ENCODE data around the gene TSPAN11.

Gene TSPAN11

GRCh38 chr12:30982413-30982812 lies 55.9 kb downstream of the TSPAN11 start:
- no peak for DNase-seq

DNA sequence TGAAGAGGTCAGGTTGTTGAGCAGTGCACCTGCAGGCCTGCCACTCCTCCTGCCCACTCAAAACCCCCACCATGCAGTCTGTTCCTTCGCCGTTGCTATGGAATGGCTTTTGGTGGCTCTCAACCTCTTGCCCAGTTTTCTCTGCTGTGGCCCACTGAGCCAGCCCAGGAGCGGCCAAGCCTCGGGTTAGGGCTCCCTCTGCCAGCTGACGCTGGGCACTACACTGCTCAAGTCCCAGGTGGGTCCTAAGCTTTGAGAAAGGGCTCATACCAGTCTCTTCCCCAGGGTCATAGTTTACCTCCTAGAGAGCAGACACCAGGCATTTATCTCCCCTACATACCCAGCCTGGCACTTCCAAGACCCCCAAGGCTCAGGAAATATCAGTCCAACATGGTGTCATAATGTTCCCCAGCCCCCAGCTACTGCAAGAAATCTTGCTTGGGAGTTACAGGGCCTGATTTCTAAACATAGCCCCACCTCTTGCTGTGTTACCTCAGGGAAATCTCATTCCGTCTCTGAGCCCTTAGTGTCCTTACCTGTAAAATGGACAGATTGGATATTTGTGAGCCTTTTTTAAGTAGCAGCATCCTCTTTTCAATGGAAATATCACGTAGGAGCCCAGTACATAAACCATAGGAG lies 59.4 kb downstream of the TSPAN11 start:
- DNase-seq: no peak

GRCh38 chr12:30988086-30988485 lies 61.5 kb downstream of the TSPAN11 start:
- DNase-seq: no peak

- DNase-seq: no peak
These were observed 62.2 kb downstream of the TSPAN11 start for GRCh38 chr12:30988646-30989286.

- no peak for DNase-seq
These were observed 63.2 kb downstream of the TSPAN11 start for GRCh38 chr12:30989754-30990153.

DNA sequence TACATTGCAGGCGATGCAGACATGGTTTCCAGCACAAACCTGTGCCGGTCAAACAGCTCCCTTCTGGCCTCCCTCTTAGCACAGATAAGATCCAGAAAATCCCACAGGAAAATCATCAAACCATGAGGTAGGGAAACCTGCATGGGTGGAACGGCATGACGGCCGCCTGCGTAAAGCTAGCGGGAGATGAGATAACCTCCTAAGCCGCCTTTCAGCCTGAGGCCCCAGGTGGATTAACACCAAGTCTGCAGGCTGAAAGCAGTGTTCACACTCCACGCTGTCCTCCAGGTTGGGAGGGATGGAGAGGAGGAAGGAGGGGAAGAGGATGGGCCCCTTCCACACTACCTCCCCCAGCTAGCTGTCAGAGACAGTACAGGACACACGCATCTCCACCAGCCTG lies 63.8 kb downstream of the TSPAN11 start:
- DNase-seq: no peak

- DNase-seq: no peak
These were observed 64.2 kb downstream of the TSPAN11 start for GRCh38 chr12:30990776-30991175.

- no peak for DNase-seq
These were observed 64.9 kb downstream of the TSPAN11 start for GRCh38 chr12:30991466-30991865.

GRCh38 chr12:30992381-30992780 lies 65.8 kb downstream of the TSPAN11 start:
- DNase-seq: no peak

- no peak for DNase-seq
These were observed 67.2 kb downstream of the TSPAN11 start for GRCh38 chr12:30993766-30994165.

GRCh38 chr12:30994274-30994673 lies 67.7 kb downstream of the TSPAN11 start:
- no peak for DNase-seq

GRCh38 chr12:30996255-30996654 lies 69.7 kb downstream of the TSPAN11 start:
- no peak for DNase-seq

GRCh38 chr12:30996752-30997151 lies 70.2 kb downstream of the TSPAN11 start:
- DNase-seq: no peak

DNA sequence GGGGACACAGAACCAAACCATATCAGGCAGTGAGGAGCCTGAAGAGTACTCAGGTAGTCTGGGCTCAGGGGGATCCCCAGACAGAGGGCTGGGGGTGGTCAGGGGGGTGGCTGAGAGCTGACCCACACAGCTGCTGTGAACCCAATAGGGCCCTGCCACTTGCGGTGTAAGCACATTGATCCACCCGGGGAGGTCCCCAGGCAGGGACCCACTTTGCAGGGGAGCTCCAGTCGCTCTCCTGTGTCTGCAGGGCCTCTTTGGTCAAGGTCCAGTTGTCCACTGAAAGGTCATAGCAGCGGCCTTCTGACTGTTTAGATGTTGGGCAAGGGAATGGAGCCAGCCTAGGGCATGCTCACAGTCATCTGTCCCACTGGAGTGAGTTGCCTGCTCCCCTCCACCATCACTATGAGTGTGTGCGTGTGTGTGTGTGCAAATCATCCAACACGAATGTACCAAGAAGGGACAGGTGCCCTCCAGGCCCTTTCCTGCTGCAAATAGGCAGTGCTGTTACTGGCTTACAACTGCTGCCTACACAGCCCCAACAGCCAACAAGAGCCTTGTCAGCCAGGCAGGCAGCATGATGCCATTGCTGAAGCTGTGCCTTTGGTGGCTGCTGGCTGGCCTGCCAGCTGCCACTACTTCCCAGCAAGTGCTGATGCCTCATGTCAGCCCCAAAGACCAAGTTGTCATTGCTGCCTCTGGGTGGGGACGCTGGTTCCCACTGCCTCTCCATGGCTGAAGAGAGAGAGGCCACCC lies 71.3 kb downstream of the TSPAN11 start:
- no peak for DNase-seq

GRCh38 chr12:30999011-30999410 lies 72.5 kb downstream of the TSPAN11 start:
- DNase-seq: no peak

DNA sequence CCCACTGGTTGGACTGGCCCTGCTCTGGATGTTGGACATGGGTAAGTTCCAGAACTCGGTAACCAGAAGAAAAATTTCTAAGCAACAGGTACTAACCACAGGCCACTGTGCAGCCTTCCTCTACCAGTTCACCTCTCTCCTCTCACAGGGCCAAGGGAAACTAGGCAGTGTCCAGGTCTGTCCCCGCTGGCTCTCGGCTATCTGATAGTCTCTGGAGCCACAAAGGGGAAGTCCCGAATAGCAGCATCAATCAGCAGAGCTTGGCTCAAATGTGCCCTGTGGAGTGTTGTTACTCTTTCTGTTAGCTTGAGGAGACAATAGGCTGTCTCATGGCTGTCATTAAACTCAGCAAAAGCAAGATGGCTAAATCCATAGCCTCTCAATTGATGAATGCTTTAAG lies 73.2 kb downstream of the TSPAN11 start:
- DNase-seq: no peak

DNA sequence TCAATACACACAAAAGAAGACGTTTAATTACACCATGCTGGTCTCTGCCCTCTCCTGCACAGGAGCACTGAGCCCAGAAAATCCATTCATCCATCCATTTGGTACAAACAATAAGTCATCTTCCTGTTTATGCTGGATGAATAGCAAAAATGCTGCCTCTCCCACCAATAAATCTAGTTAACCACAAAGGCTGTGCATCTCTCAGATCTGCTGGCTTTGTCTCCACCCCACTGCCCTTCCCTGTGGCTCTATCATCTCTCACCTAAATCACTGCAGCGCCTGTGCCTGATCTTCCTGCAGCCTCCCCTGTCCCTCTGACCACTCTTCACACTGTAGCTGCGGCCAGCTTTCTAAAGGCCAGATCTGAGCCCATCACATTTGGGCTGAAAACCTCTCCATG lies 74.2 kb downstream of the TSPAN11 start:
- no peak for DNase-seq

- DNase-seq: no peak
These were observed 75.2 kb downstream of the TSPAN11 start for GRCh38 chr12:31001581-31002360.

DNA sequence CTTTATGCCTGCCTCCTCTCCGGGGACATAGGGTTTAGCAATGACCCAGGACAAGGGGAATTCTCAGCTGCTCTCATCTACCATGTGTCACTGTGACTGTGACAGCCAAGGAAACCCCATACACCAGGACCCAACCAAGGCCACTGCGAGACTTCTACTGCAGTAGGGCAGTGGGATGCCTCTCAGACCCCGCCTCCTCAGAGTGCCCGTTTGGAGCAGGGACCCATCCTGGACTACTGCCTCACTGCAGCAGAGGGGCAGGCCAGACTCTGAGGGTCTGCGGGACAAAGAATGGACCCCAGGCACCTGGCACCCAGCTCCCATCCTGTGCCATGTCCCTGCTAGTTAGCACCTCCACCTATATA lies 75.8 kb downstream of the TSPAN11 start:
- no peak for DNase-seq

- DNase-seq: no peak
These were observed 76.5 kb downstream of the TSPAN11 start for GRCh38 chr12:31002999-31003398.

GRCh38 chr12:31003861-31004640 lies 77.5 kb downstream of the TSPAN11 start:
- no peak for DNase-seq

- DNase-seq: no peak
These were observed 78.1 kb downstream of the TSPAN11 start for GRCh38 chr12:31004666-31005065.
